GM12878 (cell line): ENCODE data around the gene MVK. TPM values are rescaled to one million over a fixed set of nuclear protein-coding genes. Genes with fewer than 3 reads are reported as not detected.

Source experiments
- ATAC-seq: fragments of 200-7000 bp; cut with Tn5 transposase; 3 replicates; pipeline ENCODE4 v1.9.1; 2020; ENCODE audit warnings: mild to moderate bottlenecking, moderate library complexity
- BruUV-seq: library from RNA; stranded (reverse); fragments of 400-500 nt; replicated peaks from 2 replicates; lab custom pipeline; 2021; lab: Mats Ljungman, UMichigan
- CTCF ChIA-PET: fragments of 300-600 bp; sonication (Branson Sonifier 250); formaldehyde crosslinking; extraction: SDS; loops from one replicate; lab custom pipeline; 2021; ENCODE audit warnings: inconsistent platforms; lab: Yijun Ruan, JAX
- POLR2A ChIA-PET: fragments of 350-600 bp; formaldehyde crosslinking; extraction: SDS; loops from one replicate; lab custom pipeline; 2021; ENCODE audit warnings: inconsistent platforms; lab: Charles Lee
- RAD21 ChIA-PET: fragments of 300-600 bp; sonication (Branson Sonifier 250); formaldehyde crosslinking; loops from one replicate; lab custom pipeline; 2023; ENCODE audit warnings: antibody characterized with exemption; ENCODE audit not compliant: unreplicated experiment; lab: Charles Lee
- SMC1A ChIA-PET: fragments of 300-600 bp; sonication (Branson Sonifier 250); formaldehyde crosslinking; loops from one replicate; lab custom pipeline; 2023; ENCODE audit not compliant: unreplicated experiment, uncharacterized antibody; lab: Charles Lee
- DNase-seq: peaks from one replicate; pipeline ENCODE4 v3.0.0-alpha.2; 2011; ENCODE audit warnings: low read depth, low spot score
- FAIRE-seq: peaks from 3 replicates; lab custom pipeline; 2011; peaks lifted over from hg19 to GRCh38; lab: Jason Lieb, UNC
- H2AFZ ChIP-seq: 2 replicates; pipeline ENCODE4 v1.6.0; 2011; ENCODE audit warnings: low read depth, low read length, control low read depth; ENCODE audit not compliant: control insufficient read depth
- H3K27ac ChIP-seq: 2 replicates; pipeline ENCODE4 v1.5.1; 2011; ENCODE audit warnings: control low read depth; ENCODE audit not compliant: control insufficient read depth, insufficient read depth
- H3K27me3 ChIP-seq, 2 experiments: replicated peaks in 1 of 2; 2 replicates each; pipeline versions ENCODE4 v1.6.0 to v1.6.1; 2011; ENCODE audit warnings: low read length in 1 of 2; ENCODE audit not compliant: control insufficient read depth in 2 of 2, insufficient read depth in 2 of 2
- H3K36me3 ChIP-seq, 2 experiments: 2 replicates each; pipeline ENCODE4 v1.5.1; 2011; ENCODE audit warnings: low read length in 1 of 2; ENCODE audit not compliant: control insufficient read depth in 2 of 2, insufficient read depth in 2 of 2
- H3K4me1 ChIP-seq: 2 replicates; pipeline ENCODE4 v1.6.1; 2011; ENCODE audit warnings: mild to moderate bottlenecking, low read length, moderate library complexity, mixed read lengths; ENCODE audit not compliant: control insufficient read depth, insufficient read depth
- H3K4me2 ChIP-seq: 2 replicates; pipeline ENCODE4 v1.6.0; 2011; ENCODE audit warnings: control low read depth; ENCODE audit not compliant: control insufficient read depth, insufficient read depth
- H3K4me3 ChIP-seq: fragments of 200-600 bp; sonication (generic); 2 replicates; pipeline ENCODE4 v1.5.1; 2016
- H3K79me2 ChIP-seq: 2 replicates; pipeline ENCODE4 v1.6.0; 2011; ENCODE audit warnings: low read length; ENCODE audit not compliant: control insufficient read depth, insufficient read depth
- H3K9ac ChIP-seq: 2 replicates; pipeline ENCODE4 v1.8.0; 2011; ENCODE audit warnings: low read length, control low read depth, mixed read lengths; ENCODE audit not compliant: control insufficient read depth, insufficient read depth
- H3K9me3 ChIP-seq: replicated peaks from 3 replicates; pipeline ENCODE4 v1.5.1; 2011; ENCODE audit warnings: mild to moderate bottlenecking, low read length; ENCODE audit not compliant: control insufficient read depth, insufficient read depth
- H4K20me1 ChIP-seq: 2 replicates; pipeline ENCODE4 v1.6.0; 2011; ENCODE audit not compliant: control insufficient read depth, insufficient read depth
- EED ChIP-seq: sonication (generic); IDR thresholded peaks from 2 replicates; pipeline ENCODE4 v1.6.1; 2016; ENCODE audit warnings: antibody characterized with exemption, low read depth
- RAD21 ChIP-seq: IDR thresholded peaks from 2 replicates; pipeline ENCODE4 v1.6.1; 2011; ENCODE audit warnings: mild to moderate bottlenecking, low read depth, low read length, moderate library complexity; ENCODE audit not compliant: insufficient read depth
- TARDBP ChIP-seq: IDR thresholded peaks from 2 replicates; pipeline ENCODE4 v1.6.1; 2016; ENCODE audit warnings: borderline replicate concordance
- whole genome bisulfite sequencing: methylation state at CpG from one replicate; pipeline ENCODE4 v1.1.6; 2016; ENCODE audit warnings: low lambda C conversion rate; ENCODE audit not compliant: insufficient replicate concordance, insufficient coverage; ENCODE audit errors: missing lambda C conversion rate; 5-methylcytosine and 5-hydroxymethylcytosine counted together
- in situ Hi-C: fragments of 300-500 bp; cut with MboI; formaldehyde crosslinking; loops from 9 replicates; pipeline ENCODE4 v1.14.3; 2018; ENCODE audit warnings: mixed read lengths
- intact Hi-C: fragments of 100-400 bp; cut with micrococcal nuclease; formaldehyde crosslinking; loops from one replicate; pipeline ENCODE4 v1.14.2; 2022; ENCODE audit not compliant: unreplicated experiment
- polyA plus RNA-seq, 11 experiments: library from polyadenylated mRNA; depleted of rRNA in 4 of 11; unstranded in 6 of 11; stranded (reverse) in 5 of 11; fragments of >200 nt; fragmentation: Nextera tagmentation in 4 of 11; fragmentation: Illumina TruSeq in 1 of 11; extraction: Ambion mirVana in 4 of 11; extraction: Trizol in 1 of 11; gene quantifications; 1 replicate in 1 of 11; 2 replicates in 10 of 11; pipeline versions ENCODE4 v1.2.1 to v1.2.3, GENCODE V29; 2011 to 2016; ENCODE audit warnings: inconsistent platforms in 2 of 11, missing spikeins in 2 of 11, low read depth in 1 of 11
- total RNA-seq, 4 experiments: library from RNA; depleted of rRNA in 3 of 4; stranded (reverse); fragments of >200 nt in 3 of 4; fragmentation: Illumina TruSeq in 1 of 4; extraction: Trizol in 1 of 4; gene quantifications; 2 replicates each; pipeline versions ENCODE4 v1.2.1 to v1.2.3, GENCODE V29; 2013 to 2021
- TF ChIP-seq, protein P1 (sequence below): fragments of 450-650 bp; IDR thresholded peaks from 2 replicates; pipeline ENCODE4 v1.6.1; 2016; ENCODE audit warnings: mild to moderate bottlenecking
- TF ChIP-seq, protein P2 (sequence below): fragments of 450-650 bp; IDR thresholded peaks from 2 replicates; pipeline ENCODE4 v1.6.1; 2016; ENCODE audit warnings: mild to moderate bottlenecking

MVK gene
- total and polyA plus RNA-seq, 10 of the 15 experiments (the other 5 are each of a cell fraction or from before 2014, with no cell fraction given) = 0.24 to 46.7 (median 31.9) TPM

DNA sequence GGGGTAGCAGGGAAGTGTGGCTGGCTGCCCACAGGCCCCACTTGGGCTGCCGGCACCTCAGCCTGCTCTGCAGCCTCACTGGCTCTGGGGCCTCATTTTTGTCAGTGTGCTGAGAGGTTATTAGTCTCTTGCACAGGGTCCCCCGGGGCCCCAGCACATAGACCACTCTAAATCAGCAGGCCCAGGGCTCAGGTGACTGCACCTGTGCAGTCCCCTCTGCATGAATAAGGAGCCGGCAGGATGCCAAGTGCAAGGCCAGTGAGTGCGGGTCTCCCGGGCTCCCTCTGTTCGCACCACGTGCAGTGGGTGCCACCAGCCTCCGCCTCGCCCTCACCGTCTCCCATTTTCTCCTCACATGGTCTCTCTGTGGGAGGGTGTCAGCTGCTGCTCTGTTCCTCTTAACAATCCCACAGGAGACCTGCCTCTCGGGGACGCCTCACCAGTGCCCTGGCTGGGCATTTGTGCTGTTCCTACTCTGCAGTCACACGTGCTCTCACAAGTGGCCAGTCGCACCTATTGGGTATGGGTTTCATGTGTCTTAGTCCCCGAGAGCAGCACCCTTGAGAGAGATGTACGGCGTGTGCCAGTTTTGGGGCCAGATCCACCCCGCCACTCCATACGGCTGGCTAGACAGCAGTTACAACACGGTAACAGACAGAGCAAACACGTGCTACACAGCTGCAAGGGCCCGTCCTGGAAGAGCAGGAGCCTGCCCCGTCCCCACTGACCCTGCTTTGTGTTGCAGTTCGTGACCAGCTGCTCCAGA, 40.7 kb upstream of the MVK start:
- in situ Hi-C loops = no loop called here
- no peak for TF ChIP-seq TARDBP
- TF ChIP-seq, protein P1, sequence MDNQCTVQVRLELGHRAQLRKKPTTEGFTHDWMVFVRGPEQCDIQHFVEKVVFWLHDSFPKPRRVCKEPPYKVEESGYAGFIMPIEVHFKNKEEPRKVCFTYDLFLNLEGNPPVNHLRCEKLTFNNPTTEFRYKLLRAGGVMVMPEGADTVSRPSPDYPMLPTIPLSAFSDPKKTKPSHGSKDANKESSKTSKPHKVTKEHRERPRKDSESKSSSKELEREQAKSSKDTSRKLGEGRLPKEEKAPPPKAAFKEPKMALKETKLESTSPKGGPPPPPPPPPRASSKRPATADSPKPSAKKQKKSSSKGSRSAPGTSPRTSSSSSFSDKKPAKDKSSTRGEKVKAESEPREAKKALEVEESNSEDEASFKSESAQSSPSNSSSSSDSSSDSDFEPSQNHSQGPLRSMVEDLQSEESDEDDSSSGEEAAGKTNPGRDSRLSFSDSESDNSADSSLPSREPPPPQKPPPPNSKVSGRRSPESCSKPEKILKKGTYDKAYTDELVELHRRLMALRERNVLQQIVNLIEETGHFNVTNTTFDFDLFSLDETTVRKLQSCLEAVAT = no peak
- TF ChIP-seq, protein P2, sequence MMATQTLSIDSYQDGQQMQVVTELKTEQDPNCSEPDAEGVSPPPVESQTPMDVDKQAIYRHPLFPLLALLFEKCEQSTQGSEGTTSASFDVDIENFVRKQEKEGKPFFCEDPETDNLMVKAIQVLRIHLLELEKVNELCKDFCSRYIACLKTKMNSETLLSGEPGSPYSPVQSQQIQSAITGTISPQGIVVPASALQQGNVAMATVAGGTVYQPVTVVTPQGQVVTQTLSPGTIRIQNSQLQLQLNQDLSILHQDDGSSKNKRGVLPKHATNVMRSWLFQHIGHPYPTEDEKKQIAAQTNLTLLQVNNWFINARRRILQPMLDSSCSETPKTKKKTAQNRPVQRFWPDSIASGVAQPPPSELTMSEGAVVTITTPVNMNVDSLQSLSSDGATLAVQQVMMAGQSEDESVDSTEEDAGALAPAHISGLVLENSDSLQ = no peak
- no peak for TF ChIP-seq EED
- TF ChIP-seq RAD21 = no peak
- H3K27me3 ChIP-seq = no peaks in the 10 kb centered on the region
- no peaks in the 10 kb centered on the region for H4K20me1 ChIP-seq
- H3K27ac ChIP-seq = no peak overlapping the region
- ChIA-PET CTCF (interaction anchor here (0.7 kb wide), 1 partner anchor 242 kb away, joined by 3 read pairs; no protein-coding TSS in a partner anchor), POLR2A (no interaction called here), RAD21 (no interaction called here), SMC1A (no interaction called here)
- no peak overlapping the region for H2AFZ ChIP-seq
- no peak for ATAC-seq
- H3K36me3 ChIP-seq = no peaks in the 10 kb centered on the region; a peak in 1 of 4 replicates
- DNase-seq = no peak
- no peak overlapping the region for H3K9ac ChIP-seq
- 86% methylated on average over 22 of the region's 24 CpGs for WGBS
- no peaks in the 10 kb centered on the region for H3K4me1 ChIP-seq
- no peaks in the 10 kb centered on the region for H3K79me2 ChIP-seq
- BruUV-seq = no TSS peak
- no peak overlapping the region for H3K4me3 ChIP-seq
- H3K9me3 ChIP-seq = no peaks in the 10 kb centered on the region
- intact Hi-C loops = no loop called here
- no peak for FAIRE-seq
- H3K4me2 ChIP-seq = no peak overlapping the region
